GM18861 (cell line): ENCODE measurements around the gene PLBD2.
"Not testable (repeated sequence)": the region's sequence is repeated elsewhere in the genome, so short reads cannot be mapped to it uniquely, and the experiment has no call there.

Source experiments
- ATAC-seq: cut with Tn5 transposase; IDR thresholded peaks from one replicate; pipeline ENCODE4 v1.9.1; 2021; ENCODE audit not compliant: unreplicated experiment

PLBD2 gene

DNA sequence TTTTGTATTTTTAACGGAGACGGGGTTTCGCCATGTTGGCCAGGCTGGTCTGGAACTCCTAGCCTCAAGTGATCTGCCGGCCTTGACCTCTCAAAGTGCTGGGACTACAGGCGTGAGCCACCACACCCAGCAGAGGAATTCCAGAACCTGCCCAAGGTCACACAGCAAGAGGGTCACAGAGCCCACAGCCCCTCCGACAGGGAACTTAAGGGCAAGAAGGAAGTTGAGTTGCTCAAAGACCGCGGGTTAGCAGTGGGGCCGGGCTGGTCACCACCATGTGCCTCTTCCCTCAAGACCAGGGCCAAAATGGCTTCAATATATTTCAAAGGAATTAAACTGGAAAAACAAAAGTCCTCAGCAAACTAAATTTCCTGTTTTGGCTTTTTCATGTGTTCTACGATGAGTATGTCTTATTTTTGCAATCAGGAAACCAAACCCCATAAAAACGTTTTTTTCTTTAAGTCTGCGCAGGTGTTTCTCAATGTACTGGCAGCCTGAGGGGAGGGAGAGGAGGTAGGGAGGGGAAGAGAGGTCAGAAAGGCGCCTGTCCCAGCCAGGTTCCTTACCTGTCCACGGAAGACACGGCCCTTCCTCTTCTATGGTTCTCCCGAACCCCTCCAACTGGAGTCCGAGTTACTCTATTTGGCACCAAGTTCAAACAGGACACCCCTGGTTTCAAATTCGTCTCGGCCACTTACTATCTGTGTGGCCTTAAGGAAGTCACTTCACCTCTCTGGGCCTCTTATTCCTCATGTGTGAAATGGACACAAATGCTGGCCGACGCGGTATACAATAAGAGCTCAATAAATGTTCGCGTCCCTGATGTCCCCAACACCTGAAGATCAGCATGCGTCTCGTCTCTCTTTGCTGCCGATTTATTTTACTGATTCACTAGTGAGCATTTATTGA, 24.3 kb upstream of the PLBD2 start:
- ATAC-seq: no peak

DNA sequence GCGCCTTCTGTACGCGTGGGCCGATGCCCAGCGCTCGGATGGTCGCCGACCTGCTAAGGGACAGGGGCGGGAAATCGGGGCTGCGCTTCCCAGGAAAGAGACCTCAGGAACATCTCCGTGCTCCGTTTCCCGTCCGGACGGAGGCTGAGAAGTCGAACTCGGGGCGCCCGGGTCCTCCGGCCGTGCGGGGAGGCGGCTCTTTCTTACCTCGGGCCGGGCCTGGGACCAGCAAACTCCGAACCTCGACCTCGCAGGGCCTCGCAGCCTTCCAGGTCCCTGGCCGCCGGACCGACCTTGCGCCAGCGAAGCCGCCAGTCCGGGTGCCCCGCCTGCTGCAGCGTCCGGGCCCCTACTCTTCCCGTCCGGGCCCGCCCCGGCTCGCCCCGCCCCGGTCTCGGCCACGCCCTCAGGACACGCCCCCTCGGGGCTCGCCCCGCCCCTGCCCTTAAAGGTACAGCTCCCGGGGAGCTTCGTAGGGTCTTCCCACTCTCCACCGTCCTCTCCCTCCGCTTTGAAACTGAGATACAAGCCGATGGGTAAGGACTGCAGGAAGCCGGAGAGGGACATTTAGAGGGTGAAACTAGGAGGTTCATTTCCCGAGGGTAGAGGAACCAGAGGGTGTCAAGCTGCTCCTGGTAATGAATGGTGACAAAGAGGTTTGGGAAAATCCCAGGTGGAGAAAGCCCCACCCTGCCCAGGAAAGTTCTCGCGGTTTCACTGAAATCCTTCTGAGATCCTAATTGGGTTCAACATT, 23.4 kb upstream of the PLBD2 start, which contains the start of gene SLC8B1:
SLC8B1 (minus strand) TSS at position 324 of the 754 bp plus-strand sequence. CDS start 2,231 bp downstream, outside the sequence.
- peak; percentile 83 for ATAC-seq

GRCh38 chr12:113339540-113339939, 18.8 kb upstream of the PLBD2 start:
- ATAC-seq: no peak

DNA sequence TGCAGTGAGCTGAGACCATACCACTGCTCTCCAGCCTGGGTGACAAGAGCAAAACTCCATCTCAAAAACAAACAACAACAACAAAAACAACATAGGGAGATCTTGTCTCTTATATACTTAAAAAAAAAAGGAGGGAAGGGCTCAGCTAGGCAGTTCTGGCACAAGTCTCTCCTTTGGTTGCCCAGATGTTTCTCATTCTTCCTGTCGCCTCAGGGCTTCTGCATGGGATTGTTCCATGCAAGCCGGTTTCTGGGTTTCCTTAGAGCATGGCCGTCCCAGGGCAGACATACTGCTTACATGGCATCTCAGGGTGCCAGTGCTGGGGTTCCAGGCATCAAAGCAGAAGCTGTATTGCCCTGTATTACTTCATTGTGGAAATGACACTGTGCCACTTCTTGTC, 18.3 kb upstream of the PLBD2 start:
- ATAC-seq: no peak

GRCh38 chr12:113341535-113341934, 16.9 kb upstream of the PLBD2 start:
- no peak for ATAC-seq

GRCh38 chr12:113345318-113345717, 13.1 kb upstream of the PLBD2 start:
- no peak for ATAC-seq

GRCh38 chr12:113346353-113346752, 12.0 kb upstream of the PLBD2 start:
- ATAC-seq: no peak

DNA sequence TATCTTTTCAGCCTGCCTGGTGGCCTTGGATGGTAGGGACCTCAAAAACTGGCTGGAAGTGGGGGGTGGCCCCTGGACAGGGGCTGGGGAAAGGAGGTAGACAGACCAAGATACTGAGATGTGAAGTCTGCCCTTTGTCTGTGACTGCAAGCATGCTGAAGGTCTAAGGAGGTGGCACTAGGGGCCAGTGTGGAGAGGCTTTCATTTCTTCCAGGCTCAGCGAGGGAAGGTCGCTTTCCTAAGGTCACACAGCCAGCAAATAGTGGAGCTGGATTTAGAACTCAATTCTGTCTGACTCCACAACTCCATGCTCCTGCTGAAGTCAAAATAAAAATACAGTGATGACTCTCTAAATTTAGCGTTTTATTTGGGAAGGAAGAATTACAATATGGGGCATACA, 11.3 kb upstream of the PLBD2 start:
- no peak for ATAC-seq

GRCh38 chr12:113347892-113348291, 10.5 kb upstream of the PLBD2 start:
- ATAC-seq: no peak

DNA sequence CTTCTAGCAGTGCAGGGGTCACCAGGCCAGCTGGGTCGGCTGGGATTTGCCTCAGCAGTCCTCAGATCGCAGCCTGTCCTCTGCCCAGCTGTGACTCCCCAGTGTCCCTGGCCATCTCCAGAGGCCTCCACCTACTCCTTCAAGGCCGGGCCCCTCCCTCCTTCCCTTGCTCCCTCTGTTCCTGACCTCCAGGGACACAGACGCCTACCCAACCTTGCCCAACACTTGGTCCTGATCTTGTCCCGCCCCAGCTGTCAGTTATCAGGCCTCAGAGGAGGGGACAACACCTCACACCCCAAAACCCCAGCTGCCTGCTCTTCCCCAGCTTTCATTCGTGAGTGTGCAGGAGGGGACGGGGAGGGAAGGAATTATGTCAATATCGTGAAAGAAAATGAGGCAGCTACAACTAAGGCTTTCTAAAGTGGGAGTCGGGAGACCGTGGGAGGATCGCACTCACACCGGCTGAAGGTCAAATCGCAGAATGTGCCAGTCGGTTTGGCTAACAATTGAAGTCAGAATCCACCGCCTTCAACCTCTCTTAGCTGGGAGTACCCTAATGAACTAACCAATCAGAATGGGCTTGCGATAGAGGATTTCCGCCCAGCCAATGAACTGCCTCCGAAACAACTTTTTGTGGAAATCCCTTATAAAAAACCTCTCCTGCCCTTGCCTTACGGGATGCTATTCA, 9.4 kb upstream of the PLBD2 start:
- ATAC-seq: no peak

- ATAC-seq: no peak
Observed at GRCh38 chr12:113351089-113351488, 7.3 kb upstream of the PLBD2 start.

DNA sequence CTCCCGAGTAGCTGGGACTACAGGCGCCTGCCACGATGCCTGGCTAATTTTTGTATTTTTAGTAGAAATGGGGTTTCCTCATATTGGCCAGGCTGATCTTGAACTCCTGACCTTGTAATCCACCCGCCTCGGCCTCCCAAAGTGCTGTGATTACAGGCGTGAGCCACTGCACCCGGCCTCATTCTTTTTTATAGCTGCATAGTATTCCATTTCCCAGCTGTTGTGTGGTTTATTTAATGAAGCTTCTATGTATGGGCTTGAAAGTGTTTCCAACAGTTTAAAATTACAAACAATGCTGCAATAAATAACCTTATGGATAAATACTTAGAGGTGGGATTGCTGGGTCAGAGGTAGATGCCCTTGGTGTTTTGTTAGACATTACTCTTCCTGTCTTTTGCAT, 4.2 kb upstream of the PLBD2 start:
- ATAC-seq: not testable (repeated sequence)

DNA sequence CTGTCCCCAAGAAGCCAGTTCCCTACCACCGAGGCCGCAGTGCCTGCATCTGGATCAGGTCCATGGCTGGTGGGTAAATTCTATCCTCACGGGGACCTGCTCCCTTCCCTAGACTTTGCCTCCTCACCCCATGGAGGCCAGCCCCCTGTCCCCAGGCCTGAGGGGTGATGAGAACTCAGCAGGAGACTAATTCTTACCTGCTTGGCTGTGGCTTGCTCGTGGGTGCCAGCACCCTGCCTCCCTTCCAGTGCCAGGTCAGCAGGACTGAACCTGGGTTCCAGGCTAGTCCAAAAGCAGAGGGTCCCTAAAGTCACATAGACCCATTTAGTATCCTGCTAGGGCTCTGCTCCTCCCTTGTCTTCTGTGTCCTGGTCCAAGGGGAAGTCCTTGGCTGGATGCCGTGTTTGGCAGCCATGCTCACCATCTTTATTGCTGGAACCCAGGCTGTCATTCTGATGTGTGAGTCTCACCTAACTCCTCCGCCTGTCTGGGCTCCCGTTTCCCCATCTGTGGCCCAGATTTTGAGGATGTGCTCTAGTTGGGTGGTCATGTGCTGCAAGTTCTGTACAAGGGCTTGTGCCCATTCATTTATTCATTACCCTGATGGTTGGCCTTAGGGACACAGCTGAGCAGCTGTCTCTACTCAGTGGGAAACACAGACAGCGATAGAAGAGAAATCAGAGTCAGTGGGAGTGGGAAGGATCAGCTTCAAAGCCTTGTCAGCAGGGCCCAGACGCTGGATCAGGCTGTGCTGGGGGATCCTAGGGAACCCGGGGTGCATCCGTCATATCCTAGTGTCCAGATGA, 949 bp downstream of the PLBD2 start:
- ATAC-seq: no peak

- no peak for ATAC-seq
Observed at GRCh38 chr12:113359939-113360748, 1.8 kb downstream of the PLBD2 start.

DNA sequence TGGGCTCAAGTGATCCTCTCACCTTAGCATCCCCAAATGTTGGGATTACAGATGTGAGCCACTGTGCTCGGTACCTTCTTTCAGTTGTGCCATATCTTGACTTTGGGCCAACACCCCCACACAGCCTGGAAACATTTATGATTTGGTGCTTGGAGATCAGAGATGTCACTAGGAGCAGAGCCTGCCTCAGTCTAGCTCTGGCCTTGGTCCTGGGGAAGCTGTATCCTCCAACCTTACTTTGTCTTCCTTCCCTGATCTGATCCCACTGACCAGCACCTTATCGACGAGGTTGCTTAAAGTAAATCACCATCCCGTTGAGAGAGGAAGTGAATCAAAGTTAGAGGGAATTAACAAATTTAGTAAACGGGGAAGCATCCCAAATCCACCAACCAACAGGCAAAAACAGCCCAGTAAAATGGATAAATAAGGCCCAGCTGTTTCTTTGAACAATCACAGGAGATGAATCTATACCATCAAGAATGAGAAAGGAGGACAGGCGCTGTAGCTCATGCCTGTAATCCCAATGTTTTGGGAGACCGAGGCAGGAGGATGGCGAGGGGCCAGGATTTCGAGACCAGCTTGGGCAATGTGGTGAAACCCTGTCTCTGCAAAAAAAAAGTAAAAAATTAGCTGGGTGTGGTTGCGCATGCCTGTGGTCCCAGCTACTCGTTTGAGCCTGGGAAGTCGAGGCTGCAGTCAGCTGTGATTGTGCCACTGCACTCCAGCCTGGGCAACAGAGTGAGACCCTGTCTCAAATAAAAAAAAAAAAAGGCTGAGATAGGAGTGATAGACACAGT, 3.4 kb downstream of the PLBD2 start:
- ATAC-seq: no peak

- ATAC-seq: no peak
Observed at GRCh38 chr12:113364698-113365097, 6.3 kb downstream of the PLBD2 start.

DNA sequence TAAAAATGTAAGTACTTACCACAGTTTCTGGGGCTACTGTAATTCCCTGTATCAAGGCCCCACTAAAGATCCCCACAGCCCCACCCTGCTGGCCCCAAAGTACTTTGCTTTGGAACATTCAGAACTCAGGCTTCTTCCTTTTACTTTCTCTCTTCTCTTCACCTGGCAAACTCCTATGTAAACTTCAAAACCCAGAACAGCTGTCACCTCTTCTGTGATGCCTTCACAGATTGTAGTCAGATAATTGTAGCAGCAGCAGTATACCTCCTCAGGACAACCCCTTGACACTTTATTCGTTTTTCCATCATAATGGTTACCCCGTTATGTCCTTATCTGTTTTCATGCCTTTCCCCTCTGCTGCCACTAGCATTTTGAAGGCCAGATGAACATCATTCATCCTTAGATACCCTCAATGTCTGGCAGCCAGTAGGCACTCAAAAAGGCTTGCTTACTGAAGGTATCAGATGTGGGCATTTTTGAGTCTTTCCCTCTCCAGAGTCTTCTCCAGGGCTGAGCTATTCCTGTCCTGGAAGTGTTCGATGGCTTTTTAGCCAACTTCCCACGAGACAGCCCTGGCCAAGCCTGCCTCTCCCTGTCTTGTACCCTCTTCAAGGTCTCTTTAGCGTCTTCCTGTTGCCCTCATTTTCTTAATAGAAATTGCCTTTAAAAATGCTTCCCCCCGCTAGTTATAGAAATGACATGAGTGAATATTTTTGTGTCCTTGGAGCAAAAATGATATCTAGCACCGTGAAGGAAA, 7.4 kb downstream of the PLBD2 start:
- no peak for ATAC-seq

GRCh38 chr12:113366827-113367226, 8.4 kb downstream of the PLBD2 start:
- no peak for ATAC-seq
